Posterior vena cava (tissue), 2 donors: ENCODE data around the gene DNAAF9. TPM values are rescaled to one million over a fixed set of nuclear protein-coding genes. Genes with fewer than 3 reads are reported as not detected.

Experiments used
- DNase-seq: peaks from one replicate; pipeline ENCODE4 v3.0.0-alpha.2; 2020; ENCODE audit warnings: low spot score
- intact Hi-C, 2 donors: fragments of 100-400 bp; cut with DNase I; formaldehyde crosslinking; loops; one replicate each; pipeline versions ENCODE4 v1.14.1 to v1.14.2; 2022 to 2023
- total RNA-seq, 2 donors: library from RNA; stranded (reverse); fragmentation: NEBNext Ultra II Directional; extraction: Animal tissue kit (Norgen Biotek cat#: 25700); gene quantifications; one replicate each; pipeline ENCODE4 v1.2.1, GENCODE V29; 2021
- donor health status: DM: yes; HTN: yes; CAD: no.
- donor health status: DM: yes; HTN: yes; CAD: no.

DNAAF9 gene
- total RNA-seq, 2 donors from 2014 or later = 21.3 to 29.0 TPM

DNA sequence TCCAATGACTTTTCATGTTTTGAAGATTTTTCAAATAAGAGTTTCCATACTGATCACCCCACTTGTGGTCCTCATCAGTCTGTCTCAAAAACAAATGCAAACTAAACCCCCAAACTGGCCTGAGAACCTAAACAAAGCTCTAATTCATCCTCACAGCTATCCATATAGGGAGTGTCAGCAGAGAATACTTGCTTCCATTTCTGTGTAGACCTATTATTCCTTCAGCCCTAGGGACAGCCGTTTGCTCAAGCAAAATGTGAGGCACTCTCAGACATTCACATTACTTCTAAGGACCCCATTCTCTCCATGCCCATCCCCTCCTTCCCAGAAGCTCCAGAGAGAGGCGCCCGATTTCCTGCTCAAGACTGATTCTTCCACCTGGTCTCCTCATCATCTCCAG is 24.6 kb downstream of the DNAAF9 start:
- intact Hi-C loops = no loop called here
- DNase-seq = no peak

GRCh38 chr20:3380228-3381070 is 27.0 kb downstream of the DNAAF9 start:
- DNase-seq = no peak
- intact Hi-C loops = no loop called here

DNA sequence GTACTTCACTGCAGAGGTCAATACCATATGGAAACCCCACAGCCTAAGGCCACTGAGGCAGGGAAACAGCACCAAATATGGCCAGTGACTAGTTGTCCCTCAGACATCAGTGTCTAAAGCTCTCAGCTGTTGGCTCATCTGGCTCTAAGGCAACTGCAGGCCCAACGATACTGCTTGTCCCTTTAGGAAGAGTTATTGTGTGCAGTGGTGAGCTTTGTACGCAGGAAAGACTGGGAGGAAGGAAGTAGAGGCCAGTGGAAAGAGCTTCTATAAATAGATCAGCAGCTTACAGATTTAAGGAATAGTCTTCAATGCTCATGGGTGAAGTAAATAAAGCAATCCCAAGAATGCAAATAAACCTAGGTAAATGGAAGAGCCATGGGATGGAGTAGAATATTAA is 29.3 kb downstream of the DNAAF9 start:
- DNase-seq = no peak
- intact Hi-C loops = no loop called here

DNA sequence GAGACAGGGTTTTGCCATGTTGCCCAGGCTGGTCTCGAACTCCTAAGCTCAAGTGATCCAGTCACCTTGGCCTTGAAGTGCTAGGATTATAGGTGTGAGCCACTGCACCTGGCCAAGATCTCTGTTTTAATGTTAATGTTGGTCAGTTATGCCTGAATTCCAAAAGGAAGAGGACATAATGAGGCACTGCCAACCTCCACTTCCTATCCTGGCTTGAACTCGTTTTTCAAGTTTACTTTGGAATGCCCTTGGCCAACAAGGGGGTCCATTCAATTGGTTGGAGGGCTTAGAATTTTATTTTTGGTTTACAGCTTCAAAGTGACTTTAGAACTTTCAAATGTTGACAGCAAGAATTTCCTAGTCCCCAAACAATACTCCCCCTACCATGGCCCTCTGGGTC is 29.8 kb downstream of the DNAAF9 start:
- intact Hi-C loops = no loop called here
- no peak for DNase-seq

DNA sequence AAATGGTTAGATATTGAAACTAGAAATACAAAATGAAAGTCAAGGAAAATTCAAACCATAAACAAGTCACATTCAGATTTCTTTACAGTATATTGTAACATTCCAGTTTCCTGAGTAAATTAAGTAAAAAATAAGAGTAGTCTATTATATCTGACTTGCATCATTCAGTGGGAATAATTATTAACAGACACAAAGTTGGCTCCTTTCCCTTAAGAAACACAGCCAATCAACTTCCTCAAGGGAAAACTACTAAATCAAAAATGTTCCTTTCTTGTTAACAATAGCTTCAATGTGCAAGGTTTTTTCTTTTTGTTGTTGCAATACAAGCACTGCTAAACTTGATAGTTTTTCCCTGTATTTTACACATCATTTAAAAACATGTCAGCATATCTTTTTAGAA is 33.2 kb downstream of the DNAAF9 start:
- DNase-seq = no peak
- intact Hi-C loops = no loop called here

DNA sequence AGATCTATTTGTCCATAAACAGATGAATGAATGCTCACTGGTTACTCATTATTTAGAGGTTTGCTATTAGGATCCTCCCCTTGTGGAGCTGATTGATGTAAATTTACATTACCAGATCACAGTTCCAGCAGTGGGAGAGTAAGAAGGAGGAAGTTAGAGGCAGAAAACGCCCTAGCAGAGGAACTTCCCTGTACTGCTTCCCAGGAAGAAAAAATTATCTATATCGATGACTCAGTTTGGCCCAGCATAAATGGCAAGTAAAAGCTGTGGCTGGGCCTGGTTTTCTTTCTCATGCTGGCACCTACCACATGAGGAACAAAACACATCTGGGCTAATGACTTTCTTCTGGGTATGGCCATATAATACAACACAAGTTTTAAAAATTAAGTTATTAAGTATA is 35.7 kb downstream of the DNAAF9 start:
- intact Hi-C loops = no loop called here

GRCh38 chr20:3367089-3367488 is 40.4 kb downstream of the DNAAF9 start:
- intact Hi-C loops = no loop called here
- no peak for DNase-seq

More for the DNA sequence above, 35.7 kb downstream of the DNAAF9 start:
- no peak for DNase-seq

GRCh38 chr20:3364323-3365013 is 43.0 kb downstream of the DNAAF9 start:
- no peak for DNase-seq
- intact Hi-C loops = no loop called here

GRCh38 chr20:3360752-3361151 is 46.7 kb downstream of the DNAAF9 start:
- DNase-seq = no peak
- intact Hi-C loops = no loop called here

- DNase-seq = no peak
- intact Hi-C loops = no loop called here
Measured at GRCh38 chr20:3358676-3359340, 48.7 kb downstream of the DNAAF9 start.

Other genes starting within 250 kb of the DNAAF9 start
- 10 to 100 TPM in 1 of 2 donors, 1 to 10 TPM in 1; 9.2 to 10.6 TPM for gene FASTKD5, start 247.8 kb downstream of the DNAAF9 start, total RNA-seq
- 1 to 10 TPM; 5.2 to 6.2 TPM for gene UBOX5, start 247.8 kb downstream of the DNAAF9 start, total RNA-seq
- 1 to 10 TPM; 4.2 to 8.0 TPM for gene LZTS3, start 234.1 kb downstream of the DNAAF9 start, total RNA-seq
- gene DDRGK1, start 203.0 kb downstream of the DNAAF9 start, total RNA-seq = 10 to 100 TPM; 38.3 to 38.6 TPM
- gene ITPA, start 198.2 kb downstream of the DNAAF9 start, total RNA-seq = 10 to 100 TPM; 31.1 to 33.7 TPM
- gene SLC4A11, start 168.5 kb downstream of the DNAAF9 start, total RNA-seq = 1 to 10 TPM in 1 of 2 donors, under 1 TPM in 1; 0.38 to 1.1 TPM
- gene ATRN, start 63.3 kb upstream of the DNAAF9 start, total RNA-seq = 10 to 100 TPM; 21.3 to 26.1 TPM